ENCODE measurements around the gene GABRB1. TPM values are rescaled to one million over a fixed set of nuclear protein-coding genes. Genes with fewer than 3 reads are reported as not detected.

GABRB1 gene
- total RNA-seq, 4 donors from 2014 or later = 0.24 TPM; not detected in 3

- no peak overlapping the region for H3K27ac ChIP-seq
- WGBS, 2 donors = 69 to 72% methylated on average over 5 of the region's 5 CpGs
- TF ChIP-seq CTCF (IDR thresholded peaks at IDR 0.05) = no peak
- no peaks in the 10 kb centered on the region for H3K9me3 ChIP-seq
- no peak overlapping the region for H3K4me3 ChIP-seq (replicated peaks in 1 of 3)
- no peaks in the 10 kb centered on the region for H3K36me3 ChIP-seq
- intact Hi-C loops (cut with DNase I) = no loop called here
- no peaks in the 10 kb centered on the region for H3K27me3 ChIP-seq
- DNase-seq = no peak
- no peaks in the 10 kb centered on the region for H3K4me1 ChIP-seq
These were observed 136.0 kb downstream of the GABRB1 start for GRCh38 chr4:47167081-47168035.

GRCh38 chr4:47184083-47184482, 152.7 kb downstream of the GABRB1 start:
- H3K9me3 ChIP-seq = no peaks in the 10 kb centered on the region
- H3K4me3 ChIP-seq (replicated peaks in 1 of 3) = no peak overlapping the region
- DNase-seq = no peak
- intact Hi-C loops (cut with DNase I) = no loop called here
- no peaks in the 10 kb centered on the region for H3K4me1 ChIP-seq
- no peak overlapping the region for H3K27ac ChIP-seq
- WGBS, 2 donors = 77 to 82% methylated on average over 5 of the region's 5 CpGs
- H3K36me3 ChIP-seq = no peaks in the 10 kb centered on the region
- TF ChIP-seq POLR2A (IDR thresholded peaks at IDR 0.05) (no peak), CTCF (IDR thresholded peaks at IDR 0.05) (no peak)
- no peaks in the 10 kb centered on the region for H3K27me3 ChIP-seq

- DNase-seq = no peak
- WGBS, 2 donors = 92 to 94% methylated on average over 3 of the region's 3 CpGs
- H3K9me3 ChIP-seq = no peaks in the 10 kb centered on the region
- no peak overlapping the region for H3K4me3 ChIP-seq (replicated peaks in 1 of 3)
- intact Hi-C loops (cut with DNase I) = no loop called here
- no peaks in the 10 kb centered on the region for H3K4me1 ChIP-seq
- H3K27me3 ChIP-seq = no peaks in the 10 kb centered on the region
- TF ChIP-seq POLR2A (IDR thresholded peaks at IDR 0.05) (no peak), CTCF (IDR thresholded peaks at IDR 0.05) (no peak)
- H3K36me3 ChIP-seq = no peaks in the 10 kb centered on the region
- no peak overlapping the region for H3K27ac ChIP-seq
These were observed 154.4 kb downstream of the GABRB1 start for GRCh38 chr4:47185761-47186160.

GRCh38 chr4:47187608-47188007, 156.2 kb downstream of the GABRB1 start:
- Histone ChIP-seq H3K9me3 (no peaks in the 10 kb centered on the region), H3K4me3 (replicated peaks in 1 of 3) (no peak overlapping the region), H3K27ac (no peak overlapping the region), H3K4me1 (no peaks in the 10 kb centered on the region), H3K27me3 (no peaks in the 10 kb centered on the region), H3K36me3 (no peaks in the 10 kb centered on the region)
- 75 to 86% methylated on average over 2 of the region's 2 CpGs for WGBS, 2 donors
- DNase-seq = no peak
- no peak for TF ChIP-seq CTCF (IDR thresholded peaks at IDR 0.05)
- TF ChIP-seq POLR2A (IDR thresholded peaks at IDR 0.05) = no peak
- intact Hi-C loops (cut with DNase I) = no loop called here

- TF ChIP-seq CTCF (IDR thresholded peaks at IDR 0.05) (no peak), POLR2A (IDR thresholded peaks at IDR 0.05) (no peak)
- intact Hi-C loops (cut with DNase I) = no loop called here
- H3K36me3 ChIP-seq = no peaks in the 10 kb centered on the region
- H3K27ac ChIP-seq = no peak overlapping the region
- no peaks in the 10 kb centered on the region for H3K27me3 ChIP-seq
- no peaks in the 10 kb centered on the region for H3K4me1 ChIP-seq
- WGBS, 2 donors = 74 to 81% methylated on average over 6 of the region's 6 CpGs
- DNase-seq = no peak
- H3K4me3 ChIP-seq (replicated peaks in 1 of 3) = no peak overlapping the region
- no peaks in the 10 kb centered on the region for H3K9me3 ChIP-seq
These were observed 161.8 kb downstream of the GABRB1 start for GRCh38 chr4:47193179-47193578.

All from thyroid gland (tissue), 4 donors.